Endothelial cell of umbilical vein (primary cell): ENCODE data around the gene CCDC30.

Experiments used
- CTCF ChIP-seq, 2 donors: IDR thresholded peaks; 1 replicate in 1 of 2; 2 replicates in 1 of 2; pipeline ENCODE4 v1.5.1; 2011; ENCODE audit warnings: low read length in 2 of 2, mild to moderate bottlenecking in 2 of 2, moderate library complexity in 2 of 2, control low read depth in 1 of 2, inconsistent platforms in 1 of 2, low read depth in 1 of 2; ENCODE audit not compliant: insufficient read depth in 1 of 2; ENCODE audit errors: extremely low read depth in 1 of 2
- EZH2 ChIP-seq: IDR thresholded peaks from 2 replicates; pipeline ENCODE4 v1.6.1; 2012; ENCODE audit warnings: borderline replicate concordance, low read depth, mild to moderate bottlenecking, moderate library complexity, low read length, inconsistent platforms; ENCODE audit not compliant: severe bottlenecking
- JUN ChIP-seq: IDR thresholded peaks from 2 replicates; pipeline ENCODE4 v1.6.1; 2011; ENCODE audit warnings: borderline replicate concordance, low read depth; ENCODE audit not compliant: insufficient read length, insufficient read depth
- MYC ChIP-seq: IDR thresholded peaks from one replicate; pipeline ENCODE4 v1.6.1; 2011; ENCODE audit warnings: mild to moderate bottlenecking, low read depth, low read length

DNA sequence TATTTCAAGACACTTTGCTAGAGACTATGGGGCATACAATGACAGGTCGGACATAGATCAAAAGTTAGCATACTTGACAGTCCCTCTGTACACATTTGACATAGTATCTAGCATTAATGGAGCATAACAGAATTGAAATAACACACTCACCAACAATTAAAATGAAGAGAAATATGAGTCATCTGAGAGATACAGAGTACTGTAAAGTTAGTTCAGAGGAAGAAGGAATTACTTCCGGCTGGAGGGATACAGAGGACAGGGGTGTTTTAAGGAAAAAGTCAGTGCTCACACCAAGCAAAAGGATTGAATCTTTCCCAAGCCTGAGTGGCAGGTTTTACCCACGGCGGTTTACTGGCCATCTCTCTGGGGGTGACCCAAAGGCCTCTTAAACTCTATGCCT lies 9.7 kb upstream of the CCDC30 start:
- TF ChIP-seq EZH2 (no peak), CTCF (IDR thresholded peaks at IDR 0.05; ENCODE audit: extremely low read depth in 1 of 2, insufficient read depth in 1 of 2, low read depth in 1 of 2, low read length in 2 of 2) (no peak), MYC (no peak), JUN (no peak)
